Suppressor macrophage treated with lipopolysaccharide for 4 hours (primary cell): Measurements from ENCODE around the gene ACOT8.
"Not testable (repeated sequence)": the region's sequence is repeated elsewhere in the genome, so short reads cannot be mapped to it uniquely, and the experiment has no call there.

Experiments
- DNase-seq: peaks from one replicate; pipeline ENCODE4 v3.0.0-alpha.2; 2020

ACOT8 gene

GRCh38 chr20:45850926-45851325 is 6.3 kb downstream of the ACOT8 start:
- DNase-seq: no peak

- DNase-seq: no peak
Measured at GRCh38 chr20:45850238-45850637, 7.0 kb downstream of the ACOT8 start.

DNA sequence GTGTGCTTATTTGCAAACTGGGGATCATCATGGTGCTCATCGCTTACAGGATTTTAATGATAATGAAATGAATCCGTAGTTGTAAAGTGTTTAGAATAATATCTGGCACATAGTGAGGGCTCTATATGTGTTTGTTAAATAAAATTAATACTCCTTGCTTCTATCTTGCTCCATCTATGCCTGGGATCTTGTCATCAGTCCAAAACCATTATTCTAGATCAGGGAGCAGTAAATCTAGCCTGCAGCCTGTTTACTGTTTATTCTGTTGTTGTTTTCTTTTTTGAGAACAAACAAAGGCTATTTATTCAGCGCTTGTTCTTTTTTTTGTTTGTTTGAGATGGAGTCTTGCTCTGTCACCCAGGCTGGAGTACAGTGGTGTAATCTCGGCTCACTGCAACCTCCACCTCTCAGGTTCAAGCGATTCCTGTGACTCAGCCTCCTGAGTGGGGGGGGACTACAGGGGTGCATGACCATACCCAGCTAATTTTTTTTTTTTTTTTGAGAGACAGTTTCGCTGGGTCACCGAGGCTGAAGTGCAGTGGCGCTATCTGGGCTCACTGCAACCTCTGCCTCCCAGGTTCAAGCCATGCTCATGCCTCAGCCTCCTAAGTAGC is 8.1 kb downstream of the ACOT8 start:
- DNase-seq: no peak

GRCh38 chr20:45848421-45848820 is 8.8 kb downstream of the ACOT8 start:
- DNase-seq: no peak

DNA sequence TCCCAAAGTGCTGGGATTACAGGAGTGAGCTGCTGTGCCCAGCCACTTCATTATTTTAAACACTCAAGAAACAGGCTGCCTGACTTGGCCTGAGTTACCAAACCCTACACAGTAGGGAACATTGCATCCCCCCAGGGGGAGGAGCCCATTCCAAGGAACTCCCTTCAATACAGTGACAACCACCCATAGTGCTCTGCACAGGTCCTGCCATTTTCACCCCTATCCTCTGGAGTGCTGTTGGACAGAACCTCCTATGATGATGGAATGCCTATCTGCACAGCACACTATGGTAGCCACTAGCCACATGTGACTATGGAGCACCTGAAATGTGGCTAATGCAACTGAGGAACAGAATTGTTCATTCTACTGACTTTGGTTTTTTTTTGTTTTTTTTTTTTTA is 11.7 kb downstream of the ACOT8 start:
- DNase-seq: no peak

DNA sequence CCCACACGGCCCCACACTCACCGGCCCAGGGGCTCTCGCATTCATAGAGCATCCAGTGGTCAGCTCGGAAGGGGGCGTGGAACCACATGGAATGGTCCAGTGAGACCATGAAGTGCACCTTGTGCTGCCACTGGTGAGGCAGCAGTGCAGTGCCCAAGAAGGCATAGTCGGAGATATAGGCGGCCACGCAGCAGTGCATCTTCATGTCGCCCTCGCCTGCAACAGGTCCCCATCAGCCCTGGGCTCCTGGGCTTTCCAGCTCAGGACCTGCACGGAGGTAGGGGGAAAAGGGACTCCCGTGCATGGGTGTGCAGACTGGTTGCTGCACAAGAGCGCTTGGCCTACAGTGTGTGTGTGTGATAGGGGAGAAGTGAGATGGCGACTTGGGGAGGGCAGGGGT is 13.7 kb downstream of the ACOT8 start:
- DNase-seq: no peak

DNA sequence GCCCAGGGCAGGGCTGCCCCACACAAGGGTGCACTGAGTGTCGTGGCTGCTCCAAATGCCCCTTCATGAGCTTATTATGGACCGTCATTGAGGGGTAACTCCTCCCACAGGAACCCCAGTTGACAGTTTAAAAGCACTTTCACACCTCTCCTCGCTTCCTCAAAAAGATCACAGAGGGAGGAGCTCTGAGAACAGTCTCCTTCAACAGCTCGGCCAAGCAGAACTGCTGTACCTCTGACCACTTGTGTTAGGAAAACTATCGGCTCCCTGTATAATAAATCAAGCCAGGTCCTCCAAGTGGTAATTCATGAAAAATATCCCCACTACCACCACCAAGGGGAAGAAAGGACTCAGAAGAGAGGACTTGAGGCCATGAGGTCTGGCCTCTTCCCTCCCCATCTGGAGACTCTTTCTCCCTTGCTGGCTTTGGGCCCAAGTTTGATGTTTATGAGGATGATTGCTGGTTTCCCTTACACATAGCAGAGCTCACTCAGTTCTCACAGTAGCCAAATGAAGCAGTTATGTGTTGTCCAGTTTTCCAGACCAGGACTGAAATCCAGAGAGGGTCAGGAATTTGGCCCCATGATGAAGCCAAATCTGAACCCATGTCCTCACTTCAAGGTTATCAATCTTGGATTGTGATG is 14.9 kb downstream of the ACOT8 start:
- peak; percentile 25 for DNase-seq

GRCh38 chr20:45841407-45842129 is 15.6 kb downstream of the ACOT8 start:
- DNase-seq: no peak

GRCh38 chr20:45840700-45841198 is 16.4 kb downstream of the ACOT8 start:
- DNase-seq: no peak

- DNase-seq: no peak
Measured at GRCh38 chr20:45836841-45837240, 20.4 kb downstream of the ACOT8 start.

DNA sequence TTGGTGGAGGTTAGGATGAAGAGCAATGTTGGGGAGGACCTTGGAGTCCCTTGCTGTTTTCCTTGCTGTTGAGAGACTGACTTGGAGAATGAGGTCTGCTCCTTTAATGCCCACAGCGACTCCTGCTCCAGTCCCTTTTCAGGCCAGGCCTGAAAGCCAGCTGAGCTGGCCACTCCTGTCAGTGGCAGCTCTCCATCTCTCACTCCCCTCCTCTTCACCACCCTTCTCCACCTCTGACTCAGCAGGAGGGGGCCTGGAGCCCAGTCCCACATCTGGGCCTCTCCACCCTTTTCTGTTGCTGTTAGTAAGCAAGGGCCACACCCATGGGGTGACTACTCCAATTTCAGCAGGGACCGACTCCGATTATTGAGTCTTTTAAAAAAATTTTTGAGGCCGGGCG is 21.4 kb downstream of the ACOT8 start:
- no peak for DNase-seq

GRCh38 chr20:45835329-45835765 is 21.8 kb downstream of the ACOT8 start:
- peak; percentile 45 for DNase-seq

DNA sequence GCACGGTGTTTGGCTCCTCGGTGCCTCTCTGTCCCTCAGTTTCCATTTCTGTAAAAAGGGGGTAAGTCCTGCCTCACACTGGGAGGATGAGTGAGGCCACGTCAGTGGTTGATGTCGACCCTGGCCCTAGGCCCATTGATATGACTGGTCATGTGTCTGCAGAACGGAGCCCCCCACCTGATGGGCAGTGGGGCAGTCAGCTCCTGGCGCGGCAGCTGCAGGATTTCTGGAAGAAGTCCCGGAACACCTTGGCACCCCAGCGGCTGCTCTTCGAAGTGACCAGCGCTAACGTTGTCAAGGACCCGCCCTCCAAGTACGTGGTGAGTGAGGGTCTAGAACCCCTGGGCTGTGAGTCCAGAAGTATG is 22.4 kb downstream of the ACOT8 start:
- DNase-seq: no peak

- no peak for DNase-seq
Measured at GRCh38 chr20:45833883-45834796, 23.1 kb downstream of the ACOT8 start.

DNA sequence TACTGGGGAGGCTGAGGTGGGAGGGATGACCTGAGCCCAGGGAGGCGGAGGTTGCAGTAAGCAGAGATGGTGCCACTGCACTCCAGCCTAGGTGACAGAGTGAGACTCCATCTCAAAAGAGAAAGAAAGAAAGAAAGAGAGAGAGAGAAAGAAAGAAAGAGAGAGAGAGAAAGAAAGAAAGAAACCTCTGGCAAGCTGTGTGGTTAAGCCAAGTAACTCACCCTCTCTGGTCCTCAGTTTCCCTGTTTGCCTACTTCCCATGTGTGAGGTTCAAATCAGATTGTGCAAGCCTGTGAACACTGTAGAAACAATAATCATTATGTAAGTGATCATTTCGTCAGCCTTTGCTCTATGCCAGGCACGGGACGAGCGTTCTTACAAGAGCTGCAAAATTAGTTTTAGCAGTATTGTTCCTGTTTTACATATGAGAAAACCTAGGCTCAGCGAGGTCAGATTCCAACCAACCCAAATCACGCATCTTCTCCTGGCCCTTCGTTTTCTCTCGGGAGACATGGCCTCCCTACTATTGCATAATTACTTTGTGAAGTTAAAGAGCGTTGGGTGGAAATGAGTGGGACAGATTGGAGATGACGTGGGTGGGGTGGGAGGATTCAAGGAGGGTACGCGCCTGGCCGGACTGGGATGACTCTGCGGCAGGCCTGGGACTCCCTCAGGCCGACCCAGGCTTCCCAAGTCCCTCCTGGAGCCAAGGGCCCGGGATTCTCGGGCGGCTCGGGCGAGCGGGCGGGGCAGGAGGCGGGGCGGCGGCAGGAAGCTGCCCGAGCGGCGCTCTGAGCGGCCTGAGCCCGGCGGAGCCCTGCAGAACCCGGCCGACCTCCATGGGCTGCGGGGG is 23.9 kb downstream of the ACOT8 start, which contains the start of gene SNX21:
TSS of gene SNX21 (plus strand) at position 770 of the 853 bp plus-strand sequence. CDS start 121 bp downstream, outside the sequence.
- peak; percentile 90 for DNase-seq

GRCh38 chr20:45832619-45833018 is 24.6 kb downstream of the ACOT8 start:
- no peak for DNase-seq

GRCh38 chr20:45829673-45830106 is 27.5 kb downstream of the ACOT8 start:
- DNase-seq: not testable (repeated sequence)

DNA sequence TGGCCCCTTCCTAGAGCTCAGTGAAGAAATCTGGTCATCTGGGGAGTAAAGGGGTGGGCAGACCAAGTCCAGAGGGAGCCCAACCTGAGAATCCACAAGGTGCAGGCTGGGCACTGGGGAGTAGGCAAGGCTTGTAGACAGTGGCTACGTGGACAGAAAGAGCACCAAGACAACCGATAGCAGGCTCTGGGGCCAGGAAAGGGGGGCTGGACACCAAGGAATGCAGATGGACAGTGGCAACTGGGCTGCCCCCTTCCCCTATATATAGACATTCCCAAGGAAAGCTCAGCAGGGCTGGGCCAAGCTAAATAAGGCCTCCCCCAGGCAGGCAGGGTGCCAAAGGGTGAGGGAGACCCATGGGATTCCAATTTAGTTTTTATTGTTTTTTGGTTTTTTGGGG is 28.6 kb downstream of the ACOT8 start:
- DNase-seq: no peak

- DNase-seq: no peak
Measured at GRCh38 chr20:45827712-45828111, 29.5 kb downstream of the ACOT8 start.

- DNase-seq: no peak
Measured at GRCh38 chr20:45827030-45827652, 30.1 kb downstream of the ACOT8 start, which contains the start of gene TNNC2. Gene TNNC2 (minus strand): TSS chr20:45827312. CDS start chr20:45827248, 64 bp downstream.

DNA sequence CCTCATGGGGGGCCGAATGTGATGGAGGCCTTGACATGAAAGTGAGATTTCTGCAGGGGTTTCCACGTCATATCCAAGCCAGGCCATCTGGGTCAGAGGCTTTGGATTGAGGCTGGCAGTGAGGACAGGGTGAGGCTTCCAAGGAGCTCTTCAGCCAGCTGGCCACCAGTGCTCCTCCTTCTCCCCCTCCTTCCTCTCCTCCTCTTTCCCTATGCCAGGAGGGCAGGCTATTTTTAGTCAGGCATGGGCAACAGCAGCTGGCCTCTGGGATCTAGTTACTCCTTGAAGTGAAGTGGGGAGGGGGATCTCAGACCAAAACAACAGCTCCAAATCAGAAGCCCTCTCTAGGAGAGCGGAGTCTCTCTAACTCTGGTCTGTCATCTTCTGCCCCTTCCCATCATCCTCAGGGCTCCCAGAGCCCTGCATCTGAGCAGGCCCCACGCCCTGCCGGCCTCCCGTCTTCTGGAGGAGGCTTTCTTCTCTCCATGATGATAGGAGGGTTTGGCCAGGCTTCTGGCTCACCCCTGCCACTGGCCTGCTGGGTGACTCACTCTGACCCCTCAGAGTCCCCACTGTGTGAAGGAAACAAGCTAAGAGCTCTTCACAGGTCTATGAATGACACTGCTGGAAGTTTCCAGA is 30.7 kb downstream of the ACOT8 start:
- no peak for DNase-seq
